HEK293 (cell line): ENCODE measurements around the gene ZNF524.

Experiments
- HOXD13 ChIP-seq: sonication (generic); formaldehyde crosslinking; IDR thresholded peaks from 2 replicates; pipeline ENCODE4 v1.8.0; 2022; ENCODE audit warnings: missing genetic modification reagents, borderline replicate concordance
- IKZF3 ChIP-seq: fragments of 450-650 bp; IDR thresholded peaks from 2 replicates; pipeline ENCODE4 v1.5.0; 2018; ENCODE audit warnings: missing biosample characterization, mild to moderate bottlenecking, missing genetic modification characterization, moderate library complexity
- SALL2 ChIP-seq: fragments of 450-650 bp; formaldehyde crosslinking; IDR thresholded peaks from 2 replicates; pipeline ENCODE4 v1.5.0; 2017; ENCODE audit warnings: missing biosample characterization, mild to moderate bottlenecking, missing genetic modification characterization, borderline replicate concordance
- ZNF202 ChIP-seq: fragments of 450-650 bp; formaldehyde crosslinking; IDR thresholded peaks from 2 replicates; pipeline ENCODE4 v1.5.1; 2016; ENCODE audit warnings: missing biosample characterization, missing genetic modification characterization, borderline replicate concordance
- ZNF214 ChIP-seq: fragments of 450-650 bp; formaldehyde crosslinking; IDR thresholded peaks from 2 replicates; pipeline ENCODE4 v1.5.1; 2017; ENCODE audit warnings: missing biosample characterization, mild to moderate bottlenecking, missing genetic modification characterization, borderline replicate concordance
- ZNF223 ChIP-seq: fragments of 450-650 bp; formaldehyde crosslinking; IDR thresholded peaks from 2 replicates; pipeline ENCODE4 v1.5.1; 2016; ENCODE audit warnings: missing biosample characterization, missing genetic modification characterization
- ZNF248 ChIP-seq: fragments of 450-650 bp; formaldehyde crosslinking; IDR thresholded peaks from 2 replicates; pipeline ENCODE4 v1.5.1; 2017; ENCODE audit warnings: missing biosample characterization, missing genetic modification characterization
- ZNF302 ChIP-seq: fragments of 450-650 bp; formaldehyde crosslinking; IDR thresholded peaks from 2 replicates; pipeline ENCODE4 v1.5.1; 2016; ENCODE audit warnings: missing biosample characterization, missing genetic modification characterization, low read depth
- ZNF324 ChIP-seq: fragments of 450-650 bp; formaldehyde crosslinking; IDR thresholded peaks from 2 replicates; pipeline ENCODE4 v1.5.1; 2016; ENCODE audit warnings: missing biosample characterization, missing genetic modification characterization
- ZNF341 ChIP-seq: fragments of 450-650 bp; formaldehyde crosslinking; IDR thresholded peaks from 2 replicates; pipeline ENCODE4; 2016; ENCODE audit warnings: low read depth, missing biosample characterization, missing genetic modification characterization
- ZNF391 ChIP-seq: fragments of 450-650 bp; formaldehyde crosslinking; IDR thresholded peaks from 2 replicates; pipeline ENCODE4 v1.5.1; 2016; ENCODE audit warnings: low read depth, missing biosample characterization, missing genetic modification characterization, borderline replicate concordance
- ZNF394 ChIP-seq: fragments of 450-650 bp; formaldehyde crosslinking; IDR thresholded peaks from 2 replicates; pipeline ENCODE4 v1.5.1; 2016; ENCODE audit warnings: missing biosample characterization, missing genetic modification characterization, mild to moderate bottlenecking, moderate library complexity, borderline replicate concordance
- ZNF623 ChIP-seq: fragments of 450-650 bp; formaldehyde crosslinking; IDR thresholded peaks from 2 replicates; pipeline ENCODE4 v1.5.1; 2016; ENCODE audit warnings: missing biosample characterization, missing genetic modification characterization
- ZNF658 ChIP-seq: fragments of 450-650 bp; formaldehyde crosslinking; IDR thresholded peaks from 2 replicates; pipeline ENCODE4; 2016; ENCODE audit warnings: missing biosample characterization, missing genetic modification characterization
- ZNF701 ChIP-seq: fragments of 450-650 bp; formaldehyde crosslinking; IDR thresholded peaks from 2 replicates; pipeline ENCODE4 v1.5.1; 2016; ENCODE audit warnings: missing biosample characterization, missing genetic modification characterization
- ZSCAN16 ChIP-seq: fragments of 450-650 bp; formaldehyde crosslinking; IDR thresholded peaks from 2 replicates; pipeline ENCODE4 v1.5.1; 2016; ENCODE audit warnings: missing biosample characterization, missing genetic modification characterization
- TF ChIP-seq, protein P1 (sequence below): fragments of 450-650 bp; formaldehyde crosslinking; IDR thresholded peaks from 2 replicates; pipeline ENCODE4 v1.5.1; 2016; ENCODE audit warnings: missing biosample characterization, missing genetic modification characterization
- TF ChIP-seq, protein P2 (sequence below): fragments of 450-650 bp; formaldehyde crosslinking; IDR thresholded peaks from 2 replicates; pipeline ENCODE4 v1.5.1; 2016; ENCODE audit warnings: missing biosample characterization, missing genetic modification characterization
- TF ChIP-seq, protein P3 (sequence below): fragments of 450-650 bp; formaldehyde crosslinking; IDR thresholded peaks from 2 replicates; pipeline ENCODE4 v1.5.1; 2016; ENCODE audit warnings: missing biosample characterization, missing genetic modification characterization
- TF ChIP-seq, protein P4 (sequence below): fragments of 450-650 bp; formaldehyde crosslinking; IDR thresholded peaks from 2 replicates; pipeline ENCODE4 v1.5.1; 2016; ENCODE audit warnings: missing biosample characterization, missing genetic modification characterization, borderline replicate concordance
- TF ChIP-seq, protein P5 (sequence below): fragments of 450-650 bp; formaldehyde crosslinking; IDR thresholded peaks from 2 replicates; pipeline ENCODE4 v1.5.1; 2016; ENCODE audit warnings: missing biosample characterization, missing genetic modification characterization
- TF ChIP-seq, protein P6 (sequence below): fragments of 450-650 bp; formaldehyde crosslinking; IDR thresholded peaks from 2 replicates; pipeline ENCODE4 v1.5.1; 2016; ENCODE audit warnings: missing biosample characterization, missing genetic modification characterization, low read depth
- TF ChIP-seq, protein P7 (sequence below): fragments of 450-650 bp; formaldehyde crosslinking; IDR thresholded peaks from 2 replicates; pipeline ENCODE4 v1.5.1; 2017; ENCODE audit warnings: missing biosample characterization, missing genetic modification characterization
- TF ChIP-seq, protein P8 (sequence below): fragments of 450-650 bp; formaldehyde crosslinking; IDR thresholded peaks from 2 replicates; pipeline ENCODE4 v1.5.1; 2016; ENCODE audit warnings: missing biosample characterization, missing genetic modification characterization

ZNF524 gene

DNA sequence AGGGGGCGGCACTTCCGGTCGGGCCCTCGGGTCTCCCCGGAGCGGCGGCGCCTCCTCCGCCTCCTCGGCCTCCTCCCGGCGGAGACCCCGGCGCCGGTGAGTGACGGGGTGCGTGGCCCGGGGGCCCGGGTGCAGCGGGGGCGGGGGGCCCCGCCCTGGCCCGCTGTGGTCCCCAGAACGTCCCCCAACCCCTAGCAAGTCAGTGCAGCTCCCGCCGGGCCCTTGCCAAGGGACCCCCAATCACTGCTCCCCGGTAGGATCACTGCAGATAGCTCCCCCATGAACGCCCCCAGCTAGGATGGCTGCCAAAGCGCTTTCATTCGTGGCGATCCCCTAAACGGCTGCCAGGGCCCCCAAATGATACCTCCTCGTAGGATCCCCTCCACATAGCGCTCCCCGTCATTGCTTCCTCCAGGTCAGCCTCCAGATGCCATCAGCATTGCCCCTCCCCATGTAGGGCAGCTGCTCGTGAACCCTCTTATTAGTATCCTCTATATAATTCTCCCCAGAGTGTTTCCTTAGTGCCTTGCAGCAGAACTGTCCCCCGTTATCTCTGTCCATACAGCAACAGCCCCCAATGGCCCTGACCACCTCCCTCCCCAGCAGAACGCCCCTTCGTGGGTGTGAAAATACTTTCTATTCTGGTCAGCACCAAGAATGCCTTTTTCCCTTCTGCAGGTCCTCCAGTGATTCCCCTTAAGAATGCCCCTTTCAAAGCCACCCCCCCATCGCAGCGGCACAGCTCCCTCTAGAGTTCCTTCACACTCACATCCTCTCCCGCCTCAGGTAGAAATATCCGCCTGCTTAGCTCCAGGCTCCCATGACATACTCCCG lies 5.8 kb downstream of the ZNF524 start, which contains the start of gene ZNF865 (continued):
- TF ChIP-seq ZNF623 (tag by site-specific recombination) (0 out of 2 replicates have a peak, but pooled peaks have one; percentile 8), ZNF302 (no peak), HOXD13 (CRISPR knock-in tag) (no peak), ZNF341 (tag by site-specific recombination) (no peak), ZNF324 (tag by site-specific recombination) (no peak), ZNF658 (no peak), ZNF202 (tag by site-specific recombination) (no peak), ZNF214 (no peak), SALL2 (tag by site-specific recombination) (no peak), ZNF248 (tag by site-specific recombination) (no peak), ZNF394 (peak; percentile 44; the same call in 1 of the 2 replicates), IKZF3 (peak; percentile 50; the same call in 1 of the 2 replicates), ZNF223 (tag by site-specific recombination) (no peak), ZSCAN16 (tag by site-specific recombination) (no peak), ZNF391 (tag by site-specific recombination) (no peak), ZNF701 (no peak)
- TF ChIP-seq, protein P1, sequence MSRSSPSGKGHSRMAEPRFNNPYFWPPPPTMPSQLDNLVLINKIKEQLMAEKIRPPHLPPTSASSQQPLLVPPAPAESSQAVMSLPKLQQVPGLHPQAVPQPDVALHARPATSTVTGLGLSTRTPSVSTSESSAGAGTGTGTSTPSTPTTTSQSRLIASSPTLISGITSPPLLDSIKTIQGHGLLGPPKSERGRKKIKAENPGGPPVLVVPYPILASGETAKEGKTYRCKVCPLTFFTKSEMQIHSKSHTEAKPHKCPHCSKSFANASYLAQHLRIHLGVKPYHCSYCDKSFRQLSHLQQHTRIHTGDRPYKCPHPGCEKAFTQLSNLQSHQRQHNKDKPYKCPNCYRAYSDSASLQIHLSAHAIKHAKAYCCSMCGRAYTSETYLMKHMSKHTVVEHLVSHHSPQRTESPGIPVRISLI (tag by site-specific recombination): no peak
- TF ChIP-seq, protein P2, sequence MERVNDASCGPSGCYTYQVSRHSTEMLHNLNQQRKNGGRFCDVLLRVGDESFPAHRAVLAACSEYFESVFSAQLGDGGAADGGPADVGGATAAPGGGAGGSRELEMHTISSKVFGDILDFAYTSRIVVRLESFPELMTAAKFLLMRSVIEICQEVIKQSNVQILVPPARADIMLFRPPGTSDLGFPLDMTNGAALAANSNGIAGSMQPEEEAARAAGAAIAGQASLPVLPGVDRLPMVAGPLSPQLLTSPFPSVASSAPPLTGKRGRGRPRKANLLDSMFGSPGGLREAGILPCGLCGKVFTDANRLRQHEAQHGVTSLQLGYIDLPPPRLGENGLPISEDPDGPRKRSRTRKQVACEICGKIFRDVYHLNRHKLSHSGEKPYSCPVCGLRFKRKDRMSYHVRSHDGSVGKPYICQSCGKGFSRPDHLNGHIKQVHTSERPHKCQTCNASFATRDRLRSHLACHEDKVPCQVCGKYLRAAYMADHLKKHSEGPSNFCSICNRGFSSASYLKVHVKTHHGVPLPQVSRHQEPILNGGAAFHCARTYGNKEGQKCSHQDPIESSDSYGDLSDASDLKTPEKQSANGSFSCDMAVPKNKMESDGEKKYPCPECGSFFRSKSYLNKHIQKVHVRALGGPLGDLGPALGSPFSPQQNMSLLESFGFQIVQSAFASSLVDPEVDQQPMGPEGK (tag by site-specific recombination): peak; percentile 93
- TF ChIP-seq, protein P3, sequence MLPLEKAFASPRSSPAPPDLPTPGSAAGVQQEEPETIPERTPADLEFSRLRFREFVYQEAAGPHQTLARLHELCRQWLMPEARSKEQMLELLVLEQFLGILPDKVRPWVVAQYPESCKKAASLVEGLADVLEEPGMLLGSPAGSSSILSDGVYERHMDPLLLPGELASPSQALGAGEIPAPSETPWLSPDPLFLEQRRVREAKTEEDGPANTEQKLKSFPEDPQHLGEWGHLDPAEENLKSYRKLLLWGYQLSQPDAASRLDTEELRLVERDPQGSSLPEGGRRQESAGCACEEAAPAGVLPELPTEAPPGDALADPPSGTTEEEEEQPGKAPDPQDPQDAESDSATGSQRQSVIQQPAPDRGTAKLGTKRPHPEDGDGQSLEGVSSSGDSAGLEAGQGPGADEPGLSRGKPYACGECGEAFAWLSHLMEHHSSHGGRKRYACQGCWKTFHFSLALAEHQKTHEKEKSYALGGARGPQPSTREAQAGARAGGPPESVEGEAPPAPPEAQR (tag by site-specific recombination): no peak
- TF ChIP-seq, protein P4, sequence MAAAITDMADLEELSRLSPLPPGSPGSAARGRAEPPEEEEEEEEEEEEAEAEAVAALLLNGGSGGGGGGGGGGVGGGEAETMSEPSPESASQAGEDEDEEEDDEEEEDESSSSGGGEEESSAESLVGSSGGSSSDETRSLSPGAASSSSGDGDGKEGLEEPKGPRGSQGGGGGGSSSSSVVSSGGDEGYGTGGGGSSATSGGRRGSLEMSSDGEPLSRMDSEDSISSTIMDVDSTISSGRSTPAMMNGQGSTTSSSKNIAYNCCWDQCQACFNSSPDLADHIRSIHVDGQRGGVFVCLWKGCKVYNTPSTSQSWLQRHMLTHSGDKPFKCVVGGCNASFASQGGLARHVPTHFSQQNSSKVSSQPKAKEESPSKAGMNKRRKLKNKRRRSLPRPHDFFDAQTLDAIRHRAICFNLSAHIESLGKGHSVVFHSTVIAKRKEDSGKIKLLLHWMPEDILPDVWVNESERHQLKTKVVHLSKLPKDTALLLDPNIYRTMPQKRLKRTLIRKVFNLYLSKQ (tag by site-specific recombination): no peak
- TF ChIP-seq, protein P5, sequence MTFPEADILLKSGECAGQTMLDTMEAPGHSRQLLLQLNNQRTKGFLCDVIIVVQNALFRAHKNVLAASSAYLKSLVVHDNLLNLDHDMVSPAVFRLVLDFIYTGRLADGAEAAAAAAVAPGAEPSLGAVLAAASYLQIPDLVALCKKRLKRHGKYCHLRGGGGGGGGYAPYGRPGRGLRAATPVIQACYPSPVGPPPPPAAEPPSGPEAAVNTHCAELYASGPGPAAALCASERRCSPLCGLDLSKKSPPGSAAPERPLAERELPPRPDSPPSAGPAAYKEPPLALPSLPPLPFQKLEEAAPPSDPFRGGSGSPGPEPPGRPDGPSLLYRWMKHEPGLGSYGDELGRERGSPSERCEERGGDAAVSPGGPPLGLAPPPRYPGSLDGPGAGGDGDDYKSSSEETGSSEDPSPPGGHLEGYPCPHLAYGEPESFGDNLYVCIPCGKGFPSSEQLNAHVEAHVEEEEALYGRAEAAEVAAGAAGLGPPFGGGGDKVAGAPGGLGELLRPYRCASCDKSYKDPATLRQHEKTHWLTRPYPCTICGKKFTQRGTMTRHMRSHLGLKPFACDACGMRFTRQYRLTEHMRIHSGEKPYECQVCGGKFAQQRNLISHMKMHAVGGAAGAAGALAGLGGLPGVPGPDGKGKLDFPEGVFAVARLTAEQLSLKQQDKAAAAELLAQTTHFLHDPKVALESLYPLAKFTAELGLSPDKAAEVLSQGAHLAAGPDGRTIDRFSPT (tag by site-specific recombination): peak; percentile 64; the same call in 1 of the 2 replicates
- TF ChIP-seq, protein P6, sequence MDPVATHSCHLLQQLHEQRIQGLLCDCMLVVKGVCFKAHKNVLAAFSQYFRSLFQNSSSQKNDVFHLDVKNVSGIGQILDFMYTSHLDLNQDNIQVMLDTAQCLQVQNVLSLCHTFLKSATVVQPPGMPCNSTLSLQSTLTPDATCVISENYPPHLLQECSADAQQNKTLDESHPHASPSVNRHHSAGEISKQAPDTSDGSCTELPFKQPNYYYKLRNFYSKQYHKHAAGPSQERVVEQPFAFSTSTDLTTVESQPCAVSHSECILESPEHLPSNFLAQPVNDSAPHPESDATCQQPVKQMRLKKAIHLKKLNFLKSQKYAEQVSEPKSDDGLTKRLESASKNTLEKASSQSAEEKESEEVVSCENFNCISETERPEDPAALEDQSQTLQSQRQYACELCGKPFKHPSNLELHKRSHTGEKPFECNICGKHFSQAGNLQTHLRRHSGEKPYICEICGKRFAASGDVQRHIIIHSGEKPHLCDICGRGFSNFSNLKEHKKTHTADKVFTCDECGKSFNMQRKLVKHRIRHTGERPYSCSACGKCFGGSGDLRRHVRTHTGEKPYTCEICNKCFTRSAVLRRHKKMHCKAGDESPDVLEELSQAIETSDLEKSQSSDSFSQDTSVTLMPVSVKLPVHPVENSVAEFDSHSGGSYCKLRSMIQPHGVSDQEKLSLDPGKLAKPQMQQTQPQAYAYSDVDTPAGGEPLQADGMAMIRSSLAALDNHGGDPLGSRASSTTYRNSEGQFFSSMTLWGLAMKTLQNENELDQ: no peak
- TF ChIP-seq, protein P7, sequence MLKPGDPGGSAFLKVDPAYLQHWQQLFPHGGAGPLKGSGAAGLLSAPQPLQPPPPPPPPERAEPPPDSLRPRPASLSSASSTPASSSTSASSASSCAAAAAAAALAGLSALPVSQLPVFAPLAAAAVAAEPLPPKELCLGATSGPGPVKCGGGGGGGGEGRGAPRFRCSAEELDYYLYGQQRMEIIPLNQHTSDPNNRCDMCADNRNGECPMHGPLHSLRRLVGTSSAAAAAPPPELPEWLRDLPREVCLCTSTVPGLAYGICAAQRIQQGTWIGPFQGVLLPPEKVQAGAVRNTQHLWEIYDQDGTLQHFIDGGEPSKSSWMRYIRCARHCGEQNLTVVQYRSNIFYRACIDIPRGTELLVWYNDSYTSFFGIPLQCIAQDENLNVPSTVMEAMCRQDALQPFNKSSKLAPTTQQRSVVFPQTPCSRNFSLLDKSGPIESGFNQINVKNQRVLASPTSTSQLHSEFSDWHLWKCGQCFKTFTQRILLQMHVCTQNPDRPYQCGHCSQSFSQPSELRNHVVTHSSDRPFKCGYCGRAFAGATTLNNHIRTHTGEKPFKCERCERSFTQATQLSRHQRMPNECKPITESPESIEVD (tag by site-specific recombination): no peak
- TF ChIP-seq, protein P8, sequence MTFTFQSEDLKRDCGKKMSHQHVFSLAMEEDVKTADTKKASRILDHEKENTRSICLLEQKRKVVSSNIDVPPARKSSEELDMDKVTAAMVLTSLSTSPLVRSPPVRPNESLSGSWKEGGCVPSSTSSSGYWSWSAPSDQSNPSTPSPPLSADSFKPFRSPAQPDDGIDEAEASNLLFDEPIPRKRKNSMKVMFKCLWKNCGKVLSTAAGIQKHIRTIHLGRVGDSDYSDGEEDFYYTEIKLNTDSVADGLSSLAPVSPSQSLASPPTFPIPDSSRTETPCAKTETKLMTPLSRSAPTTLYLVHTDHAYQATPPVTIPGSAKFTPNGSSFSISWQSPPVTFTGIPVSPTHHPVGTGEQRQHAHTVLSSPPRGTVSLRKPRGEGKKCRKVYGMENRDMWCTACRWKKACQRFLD (tag by site-specific recombination): no peak
